ENCODE data around the gene CRB1.

GRCh38 chr1:197451381-197451780 is 183.3 kb downstream of the CRB1 start:
- TF ChIP-seq CTCF (IDR thresholded peaks at IDR 0.05) (no peak), POLR2A (IDR thresholded peaks at IDR 0.05) (no peak)

All from breast epithelium (tissue), 3 donors.